Dermis lymphatic vessel endothelial cell (primary cell): ENCODE data around the gene PANK3. TPM values are rescaled to one million over a fixed set of nuclear protein-coding genes. Genes with fewer than 3 reads are reported as not detected.

ENCODE experiments used
- total RNA-seq: library from RNA; depleted of rRNA; stranded (reverse); fragments of >200 nt; gene quantifications from 2 replicates; pipeline ENCODE4 v1.2.1, GENCODE V29; 2014

Gene PANK3
- 56.4 and 58.0 TPM in 2 replicates for total RNA-seq

DNA sequence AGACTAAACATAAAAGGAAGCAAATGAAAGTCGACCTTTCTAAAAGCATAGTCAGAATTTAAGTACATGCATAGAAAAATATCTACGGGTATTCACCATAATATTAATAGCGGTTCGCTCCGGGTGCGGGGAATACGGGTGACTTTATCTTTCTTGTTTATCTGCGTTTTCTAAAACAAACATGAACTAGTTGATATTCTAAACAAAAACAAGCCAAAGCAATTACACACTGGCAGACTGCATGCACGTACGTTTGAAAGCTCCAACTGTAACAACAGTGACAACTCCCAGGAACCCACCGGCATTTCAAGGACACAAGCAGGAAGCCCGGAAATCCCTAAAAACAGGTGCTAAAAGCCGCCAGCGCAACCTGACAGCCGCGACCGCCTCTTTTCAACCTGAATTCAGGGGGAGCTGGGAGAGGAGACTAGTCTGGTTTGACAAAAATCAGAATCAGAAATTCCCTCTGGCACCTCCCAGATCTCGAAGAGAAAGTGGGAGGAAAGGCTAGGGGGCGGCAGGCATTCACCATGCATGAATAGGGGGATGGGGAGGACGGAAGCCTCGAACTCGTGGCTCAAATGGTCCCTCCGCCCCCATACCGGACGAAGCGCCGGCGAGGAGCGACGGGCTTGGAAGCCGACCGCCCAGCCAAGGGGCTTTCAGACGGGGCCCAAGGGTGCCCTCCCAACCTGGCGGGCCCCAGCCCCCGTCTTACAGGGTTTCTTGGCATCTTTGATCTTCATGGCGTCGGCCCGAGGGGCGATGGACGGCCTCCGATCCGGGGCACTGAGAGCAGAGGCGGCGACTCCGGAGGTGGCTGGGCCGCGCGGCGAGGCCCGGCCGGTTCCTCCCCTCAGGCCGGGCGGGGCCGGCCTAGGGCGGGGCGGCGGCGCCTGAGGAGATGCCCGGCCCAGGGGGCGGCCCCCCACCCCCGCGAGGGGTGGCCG is at the start of gene PANK3:
Gene PANK3, minus strand, starts transcription at position 831 of the 950 bp plus-strand sequence. Its CDS starts 85 bp downstream, at position 746.

DNA sequence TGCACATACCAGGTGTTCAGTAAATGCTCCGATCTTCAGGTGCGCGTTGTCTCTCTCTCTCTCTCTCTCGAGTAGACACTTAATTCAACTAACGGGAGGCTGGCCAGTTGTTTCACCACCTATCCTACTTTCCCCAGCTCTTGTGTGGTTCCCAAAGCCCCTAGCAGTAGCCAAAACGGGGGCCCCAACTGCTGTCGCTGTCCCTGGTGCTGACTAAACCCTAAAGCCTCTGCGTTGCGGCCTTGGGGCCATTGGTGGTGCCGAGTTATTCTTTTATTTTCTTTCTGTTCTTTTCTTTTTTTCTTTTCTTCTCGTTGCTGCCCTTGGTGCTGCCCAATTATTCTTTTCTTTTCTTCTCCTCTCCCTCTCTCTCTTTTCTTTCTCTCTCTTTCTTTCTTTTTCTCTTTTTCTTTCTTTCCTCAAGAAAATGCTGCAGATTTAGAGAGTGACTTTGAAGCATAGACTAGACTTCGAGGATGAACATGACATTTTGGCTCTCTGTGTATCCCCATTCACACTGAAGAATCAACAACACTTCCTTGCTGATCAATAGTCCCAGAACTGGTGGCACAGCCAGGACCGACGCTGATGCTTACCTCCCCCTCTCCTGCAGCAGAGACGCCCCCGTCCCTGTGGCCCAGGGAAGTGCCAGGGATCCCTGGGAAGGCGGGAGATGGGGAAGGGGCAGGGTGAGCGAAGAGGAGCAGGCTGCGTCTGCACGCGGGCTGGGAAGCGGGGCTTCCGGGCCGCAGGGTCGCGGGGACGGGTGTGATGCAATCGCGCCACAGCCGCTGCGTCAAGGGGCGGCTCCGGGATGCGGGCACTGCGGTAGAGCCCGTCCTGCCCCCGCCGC is 50.4 kb downstream of the PANK3 start, which contains the start of gene FBLL1:
Gene FBLL1, plus strand, starts transcription at position 785 of the 853 bp plus-strand sequence. CDS start 200 bp downstream, outside the sequence.

Other genes starting within 250 kb of the PANK3 start
- 74.6 and 102 TPM in 2 replicates for gene RARS1, start 92.9 kb downstream of the PANK3 start, total RNA-seq
- 0.43 and 0.98 TPM in 2 replicates for gene FBLL1, start 50.1 kb downstream of the PANK3 start, total RNA-seq